H1 (cell line): ENCODE data around the gene OPRD1. TPM values are rescaled to one million over a fixed set of nuclear protein-coding genes. Genes with fewer than 3 reads are reported as not detected.

Source experiments
- CTCF ChIA-PET: fragments of 300-600 bp; sonication (Branson Sonifier 250); formaldehyde crosslinking; loops from one replicate; lab custom pipeline; 2021; ENCODE audit not compliant: partially characterized antibody; lab: Charles Lee
- POLR2A ChIA-PET: fragments of 300-600 bp; sonication (Branson Sonifier 250); formaldehyde crosslinking; loops from one replicate; lab custom pipeline; 2021; ENCODE audit warnings: inconsistent platforms; ENCODE audit not compliant: partially characterized antibody; lab: Charles Lee
- DNase-seq, 2 experiments: peaks; one replicate each; pipeline versions ENCODE4 v3.0.0 to v3.0.0-alpha.2; 2010 to 2022; ENCODE audit warnings: low spot score in 2 of 2, low read depth in 1 of 2, mixed read lengths in 1 of 2
- FAIRE-seq: peaks from 2 replicates; lab custom pipeline; 2011; peaks lifted over from hg19 to GRCh38; lab: Jason Lieb, UNC
- H2AFZ ChIP-seq: 2 replicates; pipeline ENCODE4 v1.8.1; 2012; ENCODE audit warnings: low read length, inconsistent platforms
- H2AK5ac ChIP-seq: 2 replicates; pipeline ENCODE4 v1.6.1; 2013; ENCODE audit warnings: low read depth, low read length
- H2BK120ac ChIP-seq: replicated peaks from 2 replicates; pipeline ENCODE3; 2013; ENCODE audit warnings: low read depth, low read length, inconsistent platforms
- H2BK12ac ChIP-seq: 2 replicates; pipeline ENCODE4 v1.6.1; 2013; ENCODE audit warnings: low read depth, low read length
- H2BK15ac ChIP-seq: 2 replicates; pipeline ENCODE4 v1.6.1; 2013; ENCODE audit warnings: low read length
- H2BK20ac ChIP-seq: 2 replicates; pipeline ENCODE4 v1.6.1; 2013; ENCODE audit warnings: low read length
- H2BK5ac ChIP-seq: 2 replicates; pipeline ENCODE4 v1.6.1; 2013; ENCODE audit warnings: low read depth, low read length
- H3K14ac ChIP-seq: 2 replicates; pipeline ENCODE4 v1.6.1; 2013; ENCODE audit warnings: inconsistent platforms; ENCODE audit not compliant: insufficient read length
- H3K18ac ChIP-seq: 2 replicates; pipeline ENCODE4 v1.6.1; 2013; ENCODE audit warnings: low read length; ENCODE audit errors: extremely low read depth
- H3K23ac ChIP-seq: 2 replicates; pipeline ENCODE4 v1.6.1; 2013; ENCODE audit warnings: inconsistent platforms; ENCODE audit not compliant: insufficient read length
- H3K23me2 ChIP-seq: 2 replicates; pipeline ENCODE4 v1.6.1; 2013; ENCODE audit warnings: low read depth, low read length
- H3K27ac ChIP-seq: 2 replicates; pipeline ENCODE4 v1.6.1; 2011; ENCODE audit warnings: low read depth, low read length, inconsistent platforms
- H3K27me3 ChIP-seq, 4 experiments: replicated peaks in 1 of 4; 1 replicate in 1 of 4; 2 replicates in 3 of 4; pipeline versions ENCODE4 v1.6.1 to v1.8.1; 2011 to 2013; ENCODE audit warnings: low read length in 3 of 4, mild to moderate bottlenecking in 3 of 4, inconsistent platforms in 2 of 4, mixed read lengths in 2 of 4, moderate library complexity in 1 of 4; ENCODE audit not compliant: control insufficient read depth in 3 of 4, insufficient read depth in 3 of 4; ENCODE audit errors: extremely low read depth in 1 of 4
- H3K36me3 ChIP-seq, 4 experiments: 2 replicates each; pipeline versions ENCODE4 v1.6.1 to v1.8.1; 2011 to 2013; ENCODE audit warnings: mild to moderate bottlenecking in 4 of 4, low read length in 3 of 4, moderate library complexity in 2 of 4, control low read depth in 1 of 4, inconsistent platforms in 1 of 4; ENCODE audit not compliant: insufficient read depth in 4 of 4, control insufficient read depth in 2 of 4
- H3K4ac ChIP-seq: replicated peaks from 2 replicates; pipeline ENCODE3; 2013; ENCODE audit warnings: low read length, low read depth, mixed read lengths, inconsistent platforms; ENCODE audit not compliant: insufficient read length
- H3K4me1 ChIP-seq, 4 experiments: replicated peaks in 1 of 4; 1 replicate in 1 of 4; 2 replicates in 3 of 4; pipeline versions ENCODE4 v1.6.1 to v1.8.1; 2011 to 2013; ENCODE audit warnings: low read length in 3 of 4, inconsistent platforms in 2 of 4, mixed read lengths in 1 of 4; ENCODE audit not compliant: insufficient read depth in 4 of 4, control insufficient read depth in 3 of 4
- H3K4me2 ChIP-seq, 2 experiments: 2 replicates each; pipeline versions ENCODE4 v1.6.1 to v1.8.1; 2011 to 2013; ENCODE audit warnings: low read depth in 2 of 2, low read length in 2 of 2, control low read depth in 1 of 2, inconsistent platforms in 1 of 2, mild to moderate bottlenecking in 1 of 2; ENCODE audit not compliant: insufficient read depth in 1 of 2
- H3K4me3 ChIP-seq, 4 experiments: fragments of 200-600, 300-600 bp in 1 of 4; sonication (generic), shearing (Covaris generic), sonication (Bioruptor Twin) in 1 of 4; 2 replicates each; pipeline versions ENCODE4 v1.5.1 to v1.8.1; 2011 to 2016; ENCODE audit warnings: low read length in 4 of 4, low read depth in 3 of 4, control low read depth in 2 of 4, inconsistent platforms in 2 of 4, mild to moderate bottlenecking in 2 of 4, mixed read lengths in 1 of 4, moderate library complexity in 1 of 4; ENCODE audit not compliant: insufficient read depth in 2 of 4; ENCODE audit errors: extremely low read depth in 1 of 4
- H3K56ac ChIP-seq: replicated peaks from 2 replicates; pipeline ENCODE3; 2013; ENCODE audit warnings: low read depth, mild to moderate bottlenecking, mixed read lengths, low read length, inconsistent platforms; ENCODE audit not compliant: insufficient read length
- H3K79me1 ChIP-seq: 2 replicates; pipeline ENCODE4 v1.6.1; 2013; ENCODE audit warnings: low read depth, low read length, control low read depth
- H3K79me2 ChIP-seq, 2 experiments: 2 replicates each; pipeline versions ENCODE4 v1.6.1 to v1.8.1; 2012 to 2013; ENCODE audit warnings: low read length in 2 of 2, mild to moderate bottlenecking in 2 of 2, inconsistent platforms in 1 of 2; ENCODE audit not compliant: insufficient read depth in 2 of 2, control insufficient read depth in 1 of 2
- H3K9ac ChIP-seq, 4 experiments: replicated peaks in 1 of 4; 1 replicate in 1 of 4; 2 replicates in 3 of 4; pipeline versions ENCODE4 v1.6.1 to v1.8.1; 2011 to 2013; ENCODE audit warnings: low read depth in 3 of 4, low read length in 3 of 4, control low read depth in 2 of 4, mild to moderate bottlenecking in 2 of 4, moderate library complexity in 2 of 4, inconsistent platforms in 1 of 4; ENCODE audit errors: extremely low read depth in 1 of 4
- H3K9me3 ChIP-seq, 2 experiments: 2 replicates each; pipeline versions ENCODE4 v1.6.1 to v1.8.1; 2012 to 2013; ENCODE audit warnings: mild to moderate bottlenecking in 2 of 2, moderate library complexity in 2 of 2, control low read depth in 1 of 2, inconsistent platforms in 1 of 2, low read depth in 1 of 2, low read length in 1 of 2, mixed read lengths in 1 of 2; ENCODE audit not compliant: insufficient read depth in 2 of 2
- H4K20me1 ChIP-seq, 2 experiments: replicated peaks in 1 of 2; 2 replicates each; pipeline versions ENCODE3 to v1.8.1; 2011 to 2013; ENCODE audit warnings: inconsistent platforms in 2 of 2, low read length in 2 of 2, mild to moderate bottlenecking in 1 of 2; ENCODE audit not compliant: insufficient read depth in 2 of 2, control insufficient read depth in 1 of 2
- H4K5ac ChIP-seq: 2 replicates; pipeline ENCODE4 v1.6.1; 2013; ENCODE audit warnings: low read length, low read depth, mixed read lengths, inconsistent platforms; ENCODE audit not compliant: insufficient read length
- H4K8ac ChIP-seq: 2 replicates; pipeline ENCODE4 v1.8.0; 2013; ENCODE audit warnings: mild to moderate bottlenecking, moderate library complexity, low read length, inconsistent platforms; ENCODE audit not compliant: insufficient read depth; ENCODE audit errors: extremely low read depth
- H4K91ac ChIP-seq: replicated peaks from 2 replicates; pipeline ENCODE3; 2013; ENCODE audit warnings: low read length, mixed read lengths, inconsistent platforms; ENCODE audit not compliant: insufficient read length
- EZH2 ChIP-seq: fragments of 200-600 bp; sonication (generic); IDR thresholded peaks from 2 replicates; pipeline ENCODE4 v1.7.1; 2012; ENCODE audit warnings: low read depth, mild to moderate bottlenecking, moderate library complexity, low read length, inconsistent platforms; ENCODE audit not compliant: severe bottlenecking
- TAF1 ChIP-seq: IDR thresholded peaks from 2 replicates; pipeline ENCODE4 v1.6.1; 2011; ENCODE audit warnings: mild to moderate bottlenecking, low read depth, low read length
- WGBS, 2 experiments: shearing (Covaris generic) in 1 of 2; methylation state at CpG; one replicate each; pipeline versions ENCODE4 v1.1.6 to v1.1.7; 2013 to 2015; ENCODE audit warnings: low lambda C conversion rate in 2 of 2, mixed read lengths in 2 of 2, inconsistent platforms in 1 of 2, low coverage in 1 of 2, missing lambda C conversion rate in 1 of 2; ENCODE audit not compliant: insufficient replicate concordance in 2 of 2, insufficient coverage in 1 of 2, insufficient read length in 1 of 2; ENCODE audit errors: extremely low coverage in 1 of 2, missing lambda C conversion rate in 1 of 2; 5-methylcytosine and 5-hydroxymethylcytosine counted together
- polyA plus RNA-seq, 7 experiments: library from polyadenylated mRNA; depleted of rRNA in 3 of 7; stranded (reverse) in 5 of 7; unstranded in 2 of 7; fragments of >200 nt in 5 of 7; fragments of 200-250 nt in 2 of 7; gene quantifications; 1 replicate in 5 of 7; 2 replicates in 1 of 7; 4 replicates in 1 of 7; pipeline versions ENCODE4 v1.2.1 to v1.2.3, GENCODE V29; 2011 to 2013; ENCODE audit warnings: missing spikeins in 2 of 7, mixed read lengths in 2 of 7
- total RNA-seq: library from RNA; stranded (reverse); fragmentation: NEBNext Ultra II Directional; extraction: Animal tissue kit (Norgen Biotek cat#: 25700); gene quantifications from 2 replicates; pipeline ENCODE4 v1.2.1, GENCODE V29; 2021

OPRD1 gene
- total and polyA plus RNA-seq, 2 of the 8 experiments (the other 6 are each of a cell fraction or from before 2014, with no cell fraction given) = 2.6 to 3.7 TPM

DNA sequence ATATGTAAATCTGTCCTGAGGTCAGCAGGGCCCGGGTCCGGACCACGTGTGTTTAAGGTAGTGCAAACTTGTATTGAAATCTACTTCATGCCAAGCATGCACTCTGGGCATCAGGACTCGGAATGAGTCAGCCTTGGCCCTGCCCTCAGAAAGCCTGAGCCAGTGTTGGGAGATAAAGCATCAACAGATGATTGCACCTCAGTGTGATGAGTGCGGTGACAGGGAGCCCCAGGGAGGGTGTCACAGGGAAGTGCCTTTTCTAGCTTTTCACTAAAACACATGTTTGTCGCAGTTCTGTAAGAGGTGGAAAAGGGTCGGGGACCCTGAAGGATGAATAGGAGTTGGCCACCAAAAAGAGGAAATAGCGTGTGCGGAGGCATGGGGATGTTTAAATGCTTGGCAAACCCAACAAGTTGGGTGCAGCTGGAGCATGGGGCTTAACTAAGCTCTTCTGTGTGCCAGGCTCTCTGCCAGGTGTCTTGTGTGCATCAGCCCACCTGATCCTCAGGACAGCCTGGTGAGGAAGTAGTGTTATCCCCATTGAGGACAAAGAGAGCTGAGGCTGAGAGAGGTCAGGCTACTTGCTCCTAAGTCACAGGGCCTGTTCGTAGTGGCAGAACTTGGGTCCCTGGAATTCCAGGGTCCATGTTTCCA lies 54.2 kb downstream of the OPRD1 start:
- Histone ChIP-seq H3K23ac (no peak overlapping the region), H2AFZ (no peak overlapping the region), H3K79me1 (no peaks in the 10 kb centered on the region), H3K4me3 (no peak overlapping the region), H3K27ac (no peak overlapping the region), H4K20me1 (no peaks in the 10 kb centered on the region), H4K5ac (no peak overlapping the region), H3K9me3 (no peaks in the 10 kb centered on the region), H2BK12ac (no peak overlapping the region), H2AK5ac (no peak overlapping the region), H3K27me3 (no peaks in the 10 kb centered on the region), H3K4me2 (no peak overlapping the region), H4K91ac (no peak overlapping the region), H4K8ac (no peak overlapping the region), H3K9ac (no peak overlapping the region), H3K14ac (no peak overlapping the region), H3K36me3 (no peaks in the 10 kb centered on the region), H3K4ac (no peak overlapping the region), H3K18ac (no peak overlapping the region), H2BK5ac (no peak overlapping the region), H3K56ac (no peak overlapping the region), H3K79me2 (no peaks in the 10 kb centered on the region), H2BK15ac (no peak overlapping the region), H3K23me2 (no peaks in the 10 kb centered on the region), H3K4me1 (peaks cover 0 to 5% (median 0%) of the 10 kb centered on the region in 4 experiments; a peak in 2 of 7 replicates), H2BK20ac (no peak overlapping the region), H2BK120ac (no peak overlapping the region)
- TF ChIP-seq TAF1 = no peak
- no peak for TF ChIP-seq EZH2
- 91% methylated on average over 10 of the region's 10 CpGs; no CpG with 5 or more reads in 1 of the 2 experiments for WGBS, 2 experiments
- CTCF ChIA-PET = interaction anchor here (0.8 to 3.9 kb wide), 6 partner anchors 10 to 81 kb away, joined by 3 to 45 read pairs (median 4); no protein-coding TSS in a partner anchor
- FAIRE-seq (no peak), DNase-seq (no peak)
- POLR2A ChIA-PET = interaction anchor here (0.6 to 1.4 kb wide), 4 partner anchors 9 to 223 kb away, joined by 3 to 6 read pairs (median 3); partner anchors contain the start of gene TAF12
